Endothelial cell of umbilical vein (primary cell): ENCODE results near the gene CACNA1B. TPM values are rescaled to one million over a fixed set of nuclear protein-coding genes. Genes with fewer than 3 reads are reported as not detected.

Experiments
- BruUV-seq: library from RNA; stranded (reverse); fragments of 400-500 nt; replicated peaks from 2 replicates; lab custom pipeline; 2021; lab: Mats Ljungman, UMichigan
- CTCF ChIA-PET: fragments of 300-600, 350-600 bp; sonication (Branson Sonifier 250); formaldehyde crosslinking; loops from one replicate; lab custom pipeline; 2021; ENCODE audit warnings: antibody characterized with exemption, inconsistent platforms; lab: Charles Lee
- POLR2A ChIA-PET: fragments of 300-600, 350-600 bp; sonication (Branson Sonifier 250); formaldehyde crosslinking; loops from one replicate; lab custom pipeline; 2021; ENCODE audit warnings: antibody characterized with exemption, inconsistent platforms; lab: Charles Lee
- DNase-seq: peaks from one replicate; pipeline ENCODE4 v3.0.0-alpha.2; 2011; ENCODE audit warnings: low read depth, low spot score
- FAIRE-seq: peaks from 2 replicates; lab custom pipeline; 2011; peaks lifted over from hg19 to GRCh38; lab: Jason Lieb, UNC
- H2AFZ ChIP-seq: 2 replicates; pipeline ENCODE4 v1.6.0; 2012; ENCODE audit warnings: low read depth, low read length, control low read depth, inconsistent platforms
- H3K27ac ChIP-seq: 2 replicates; pipeline ENCODE4 v1.5.1; 2011; ENCODE audit warnings: low read depth, mild to moderate bottlenecking, control low read depth, low read length, moderate library complexity; ENCODE audit not compliant: insufficient read depth
- H3K27me3 ChIP-seq, 2 experiments: 2 replicates each; pipeline versions ENCODE4 v1.6.0 to v1.6.1; 2011; ENCODE audit warnings: low read length in 2 of 2, mixed read lengths in 1 of 2; ENCODE audit not compliant: control insufficient read depth in 2 of 2, insufficient read depth in 2 of 2
- H3K36me3 ChIP-seq, 2 experiments: 2 replicates in 1 of 2; 3 replicates in 1 of 2; pipeline ENCODE4 v1.5.1; 2011; ENCODE audit warnings: low read length in 2 of 2, mild to moderate bottlenecking in 1 of 2, moderate library complexity in 1 of 2; ENCODE audit not compliant: control insufficient read depth in 2 of 2, insufficient read depth in 2 of 2; ENCODE audit errors: extremely low read depth in 1 of 2
- H3K4me1 ChIP-seq: 3 replicates; pipeline ENCODE4 v1.5.1; 2011; ENCODE audit warnings: mild to moderate bottlenecking, low read length; ENCODE audit not compliant: control insufficient read depth, insufficient read depth; ENCODE audit errors: extremely low read depth
- H3K4me2 ChIP-seq: 2 replicates; pipeline ENCODE4 v1.6.1; 2011; ENCODE audit warnings: low read length, control low read depth, mixed read lengths; ENCODE audit not compliant: insufficient read depth
- H3K4me3 ChIP-seq, 3 experiments: fragments of 200-600 bp in 1 of 3; sonication (generic), shearing (Covaris generic) in 1 of 3; replicated peaks in 1 of 3; 2 replicates each; pipeline ENCODE4 v1.5.1; 2011 to 2016; ENCODE audit warnings: control low read depth in 3 of 3, low read length in 3 of 3, mild to moderate bottlenecking in 2 of 3, inconsistent platforms in 1 of 3, low read depth in 1 of 3, moderate library complexity in 1 of 3; ENCODE audit not compliant: insufficient read depth in 1 of 3
- H3K79me2 ChIP-seq: 2 replicates; pipeline ENCODE4 v1.6.0; 2012; ENCODE audit warnings: low read length, inconsistent platforms; ENCODE audit not compliant: control insufficient read depth, insufficient read depth
- H3K9ac ChIP-seq: replicated peaks from 2 replicates; pipeline ENCODE3; 2011; ENCODE audit warnings: low read length, control low read depth; ENCODE audit not compliant: insufficient read depth; ENCODE audit errors: extremely low read depth
- H3K9me1 ChIP-seq: replicated peaks from 3 replicates; pipeline ENCODE4 v1.6.0; 2011; ENCODE audit warnings: mild to moderate bottlenecking, low read length; ENCODE audit not compliant: control insufficient read depth, insufficient read depth; ENCODE audit errors: extremely low read depth
- H3K9me3 ChIP-seq: replicated peaks from 2 replicates; pipeline ENCODE4 v1.5.1; 2012; ENCODE audit warnings: low read length, inconsistent platforms; ENCODE audit not compliant: control insufficient read depth, insufficient read depth
- H4K20me1 ChIP-seq: replicated peaks from 2 replicates; pipeline ENCODE3; 2011; ENCODE audit warnings: mild to moderate bottlenecking, low read length; ENCODE audit not compliant: control insufficient read depth, insufficient read depth; ENCODE audit errors: extremely low read depth
- EZH2 ChIP-seq: IDR thresholded peaks from 2 replicates; pipeline ENCODE4 v1.6.1; 2012; ENCODE audit warnings: borderline replicate concordance, low read depth, mild to moderate bottlenecking, moderate library complexity, low read length, inconsistent platforms; ENCODE audit not compliant: severe bottlenecking
- FOS ChIP-seq: IDR thresholded peaks from 2 replicates; pipeline ENCODE4 v1.6.1; 2011; ENCODE audit warnings: mild to moderate bottlenecking, low read length, moderate library complexity, borderline replicate concordance; ENCODE audit not compliant: insufficient read depth
- GATA2 ChIP-seq: IDR thresholded peaks from 2 replicates; pipeline ENCODE4 v1.7.0; 2011; ENCODE audit warnings: low read depth, mild to moderate bottlenecking, moderate library complexity, mixed read lengths, low read length; ENCODE audit not compliant: insufficient read length, insufficient read depth
- JUN ChIP-seq: IDR thresholded peaks from 2 replicates; pipeline ENCODE4 v1.6.1; 2011; ENCODE audit warnings: borderline replicate concordance, low read depth; ENCODE audit not compliant: insufficient read length, insufficient read depth
- MYC ChIP-seq: IDR thresholded peaks from one replicate; pipeline ENCODE4 v1.6.1; 2011; ENCODE audit warnings: mild to moderate bottlenecking, low read depth, low read length
- POLR2A ChIP-seq: IDR thresholded peaks from 2 replicates; pipeline ENCODE4 v1.6.1; 2012; ENCODE audit warnings: low read depth, mild to moderate bottlenecking, control low read depth, low read length
- POLR2AphosphoS5 ChIP-seq: IDR thresholded peaks from 2 replicates; pipeline ENCODE4 v1.6.1; 2012; ENCODE audit warnings: low read depth, mild to moderate bottlenecking, control low read depth, low read length, moderate library complexity; ENCODE audit not compliant: insufficient read depth
- dilution Hi-C: fragments of 300-500 bp; cut with MboI; formaldehyde crosslinking; loops from one replicate; pipeline ENCODE4 v1.15.0; 2019; ENCODE audit warnings: low sequenced_read_pairs; ENCODE audit not compliant: extremely low pct_ligation_motif_present
- intact Hi-C: fragments of 100-400 bp; cut with micrococcal nuclease; formaldehyde crosslinking; loops from one replicate; pipeline ENCODE4 v1.10.0; 2022
- polyA plus RNA-seq, 4 experiments: library from polyadenylated mRNA; depleted of rRNA in 3 of 4; stranded (reverse) in 3 of 4; unstranded in 1 of 4; fragments of >200 nt; gene quantifications; 2 replicates each; pipeline versions ENCODE4 v1.2.1 to v1.2.3, GENCODE V29; 2011 to 2012; ENCODE audit warnings: missing spikeins in 1 of 4
- total RNA-seq: library from RNA; stranded (reverse); gene quantifications from 2 replicates; pipeline ENCODE4 v1.2.3, GENCODE V29; 2021
- TF ChIP-seq, protein P1 (sequence below): IDR thresholded peaks from 2 replicates; pipeline ENCODE4 v1.6.1; 2011; ENCODE audit not compliant: insufficient read depth, insufficient read length
- TF ChIP-seq, protein P2 (sequence below), 2 donors: IDR thresholded peaks; 1 replicate in 1 of 2; 2 replicates in 1 of 2; pipeline ENCODE4 v1.5.1; 2011; ENCODE audit warnings: low read length in 2 of 2, mild to moderate bottlenecking in 2 of 2, moderate library complexity in 2 of 2, control low read depth in 1 of 2, inconsistent platforms in 1 of 2, low read depth in 1 of 2; ENCODE audit not compliant: insufficient read depth in 1 of 2; ENCODE audit errors: extremely low read depth in 1 of 2

Gene CACNA1B
- total and polyA plus RNA-seq, 2 donors (not counting 3 experiments of a cell fraction or from before 2014, with no cell fraction given), result 0.11 to 0.41 TPM

DNA sequence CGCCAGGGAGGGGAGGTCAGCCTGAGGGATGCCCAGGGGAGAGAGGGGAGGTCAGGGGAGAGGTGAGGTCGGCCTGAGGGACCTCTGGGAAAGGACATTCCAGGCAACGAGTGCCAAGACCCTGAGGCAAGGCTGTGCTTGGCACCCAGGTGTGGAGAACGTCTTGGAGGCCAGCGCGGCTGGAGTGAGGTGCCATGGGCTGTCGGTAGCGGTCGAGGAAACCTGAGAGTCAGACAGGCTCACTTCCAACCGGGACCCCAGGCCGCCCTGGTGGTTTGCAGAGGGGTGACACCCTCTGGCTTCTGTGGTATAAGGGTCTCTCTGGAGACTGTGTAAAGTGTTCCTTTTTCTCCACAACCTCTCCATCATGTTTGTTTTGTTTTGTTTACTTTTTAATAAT, 82.9 kb downstream of the CACNA1B start:
- CTCF ChIA-PET, result no interaction called here
- Histone ChIP-seq H3K9me1 (no peaks in the 10 kb centered on the region), H3K27me3 (no peaks in the 10 kb centered on the region), H3K4me2 (no peak overlapping the region), H3K9me3 (no peaks in the 10 kb centered on the region), H3K27ac (no peak overlapping the region), H3K4me3 (no peak overlapping the region), H3K36me3 (no peaks in the 10 kb centered on the region), H2AFZ (no peak overlapping the region), H3K79me2 (no peaks in the 10 kb centered on the region), H3K9ac (no peak overlapping the region), H4K20me1 (no peaks in the 10 kb centered on the region), H3K4me1 (no peaks in the 10 kb centered on the region)
- dilution Hi-C loops, result no loop called here
- intact Hi-C loops, result no loop called here
- POLR2A ChIA-PET, result no interaction called here
- DNase-seq (no peak), FAIRE-seq (no peak)
- TF ChIP-seq JUN (no peak), POLR2A (no peak), POLR2AphosphoS5 (no peak), MYC (no peak), FOS (no peak), GATA2 (no peak), EZH2 (no peak)
- TF ChIP-seq, protein P1, sequence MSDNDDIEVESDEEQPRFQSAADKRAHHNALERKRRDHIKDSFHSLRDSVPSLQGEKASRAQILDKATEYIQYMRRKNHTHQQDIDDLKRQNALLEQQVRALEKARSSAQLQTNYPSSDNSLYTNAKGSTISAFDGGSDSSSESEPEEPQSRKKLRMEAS, result no peak
- TF ChIP-seq, protein P2, sequence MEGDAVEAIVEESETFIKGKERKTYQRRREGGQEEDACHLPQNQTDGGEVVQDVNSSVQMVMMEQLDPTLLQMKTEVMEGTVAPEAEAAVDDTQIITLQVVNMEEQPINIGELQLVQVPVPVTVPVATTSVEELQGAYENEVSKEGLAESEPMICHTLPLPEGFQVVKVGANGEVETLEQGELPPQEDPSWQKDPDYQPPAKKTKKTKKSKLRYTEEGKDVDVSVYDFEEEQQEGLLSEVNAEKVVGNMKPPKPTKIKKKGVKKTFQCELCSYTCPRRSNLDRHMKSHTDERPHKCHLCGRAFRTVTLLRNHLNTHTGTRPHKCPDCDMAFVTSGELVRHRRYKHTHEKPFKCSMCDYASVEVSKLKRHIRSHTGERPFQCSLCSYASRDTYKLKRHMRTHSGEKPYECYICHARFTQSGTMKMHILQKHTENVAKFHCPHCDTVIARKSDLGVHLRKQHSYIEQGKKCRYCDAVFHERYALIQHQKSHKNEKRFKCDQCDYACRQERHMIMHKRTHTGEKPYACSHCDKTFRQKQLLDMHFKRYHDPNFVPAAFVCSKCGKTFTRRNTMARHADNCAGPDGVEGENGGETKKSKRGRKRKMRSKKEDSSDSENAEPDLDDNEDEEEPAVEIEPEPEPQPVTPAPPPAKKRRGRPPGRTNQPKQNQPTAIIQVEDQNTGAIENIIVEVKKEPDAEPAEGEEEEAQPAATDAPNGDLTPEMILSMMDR (IDR thresholded peaks at IDR 0.05; ENCODE audit: extremely low read depth in 1 of 2, insufficient read depth in 1 of 2, low read depth in 1 of 2, low read length in 2 of 2), result no peak
- BruUV-seq, result no TSS peak
